Activated B cell treated with CpG ODN at 0.5 μM for 24 hours (primary cell): ENCODE data around the gene COA1. TPM values are rescaled to one million over a fixed set of nuclear protein-coding genes. Genes with fewer than 3 reads are reported as not detected.

Experiments used
- ATAC-seq: fragments of 200-7000 bp; cut with Tn5 transposase; one replicate; pipeline ENCODE4 v1.10.0; 2021; ENCODE audit warnings: low read depth, mild to moderate bottlenecking, moderate library complexity
- CTCF ChIA-PET: fragments of 350-600 bp; sonication (Branson Sonifier 250); formaldehyde crosslinking; loops from one replicate; lab custom pipeline; 2021; ENCODE audit warnings: antibody characterized with exemption; lab: Charles Lee
- POLR2A ChIA-PET: fragments of 350-600 bp; sonication (Branson Sonifier 250); formaldehyde crosslinking; loops from one replicate; lab custom pipeline; 2021; ENCODE audit warnings: antibody characterized with exemption; lab: Charles Lee
- DNase-seq: peaks from one replicate; pipeline ENCODE4 v3.0.0; 2022
- H3K27ac Mint-ChIP-seq: one replicate; pipeline ENCODE4 v1.8.0; 2020; ENCODE audit warnings: mixed read lengths
- H3K27me3 Mint-ChIP-seq: one replicate; pipeline ENCODE4 v1.8.0; 2021; ENCODE audit warnings: mixed read lengths
- H3K36me3 Mint-ChIP-seq: one replicate; pipeline ENCODE4 v1.8.0; 2021; ENCODE audit warnings: low read depth, mixed read lengths
- H3K4me1 Mint-ChIP-seq: one replicate; pipeline ENCODE4 v1.8.0; 2021; ENCODE audit warnings: mixed read lengths
- H3K4me3 Mint-ChIP-seq: one replicate; pipeline ENCODE4 v1.8.0; 2020; ENCODE audit warnings: mild to moderate bottlenecking, mixed read lengths
- H3K9me3 Mint-ChIP-seq: one replicate; pipeline ENCODE4 v1.8.0; 2020; ENCODE audit warnings: mixed read lengths
- CTCF ChIP-seq: fragments of 200-600 bp; IDR thresholded peaks from one replicate; pipeline ENCODE4 v1.8.0; 2022; ENCODE audit warnings: antibody characterized with exemption, mild to moderate bottlenecking
- intact Hi-C: fragments of 100-400 bp; cut with micrococcal nuclease; formaldehyde crosslinking; loops from one replicate; pipeline ENCODE4 v1.15.1; 2024
- total RNA-seq: library from RNA; stranded (reverse); gene quantifications from 2 replicates; pipeline ENCODE4 v1.2.3, GENCODE V29; 2022

COA1 gene
- total RNA-seq, 1 donor from 2014 or later, result 56.9 TPM

GRCh38 chr7:43615558-43616145, 113.7 kb downstream of the COA1 start:
- CTCF ChIA-PET, result interaction anchor here (8.7 kb wide), 1 partner anchor 33 kb away, joined by 40 read pairs; the partner anchor contains the start of gene STK17A
- no peak for TF ChIP-seq CTCF
- intact Hi-C loops, result loop anchor here (1.0 kb wide), 1 partner anchor 10 kb away; no protein-coding TSS in a partner anchor
- Mint-ChIP-seq H3K4me3 (peak overlapping the region; percentile 3), H3K9me3 (no peaks in the 10 kb centered on the region), H3K4me1 (peaks cover 43% of the 10 kb centered on the region), H3K27me3 (no peaks in the 10 kb centered on the region), H3K27ac (peak overlapping the region; percentile 74), H3K36me3 (peaks cover 54% of the 10 kb centered on the region)
- ATAC-seq (no peak), DNase-seq (no peak)
- POLR2A ChIA-PET, result interaction anchor here (1.2 to 1.8 kb wide), 2 partner anchors 29 to 33 kb away, joined by 3 to 4 read pairs; no protein-coding TSS in a partner anchor

- ATAC-seq (peak; percentile 58), DNase-seq (no peak)
- Mint-ChIP-seq H3K4me1 (peaks cover 60% of the 10 kb centered on the region), H3K9me3 (no peaks in the 10 kb centered on the region), H3K4me3 (peak overlapping the region; percentile 49), H3K27me3 (no peaks in the 10 kb centered on the region), H3K27ac (peak overlapping the region; percentile 86), H3K36me3 (peaks cover 76% of the 10 kb centered on the region)
- intact Hi-C loops, result loop anchor here (1.0 to 5.0 kb wide), 3 partner anchors 8 to 34 kb away; no protein-coding TSS in a partner anchor
- ChIA-PET POLR2A (interaction anchor here (1.1 to 3.8 kb wide), 4 partner anchors 26 to 87 kb away, joined by 6 to 26 read pairs (median 8); partner anchors contain the start of gene STK17A), CTCF (interaction anchor here (0.8 to 8.7 kb wide), 3 partner anchors 20 to 87 kb away, joined by 3 to 40 read pairs (median 16); partner anchors contain the start of gene STK17A)
- TF ChIP-seq CTCF, result no peak
Measured at GRCh38 chr7:43612599-43613589, 116.4 kb downstream of the COA1 start.

GRCh38 chr7:43612128-43612527, 117.2 kb downstream of the COA1 start:
- H3K4me3 Mint-ChIP-seq, result no peak overlapping the region
- H3K9me3 Mint-ChIP-seq, result no peaks in the 10 kb centered on the region
- peak overlapping the region; percentile 86 for H3K27ac Mint-ChIP-seq
- ChIA-PET CTCF (interaction anchor here (0.8 to 8.7 kb wide), 3 partner anchors 21 to 88 kb away, joined by 3 to 40 read pairs (median 16); partner anchors contain the start of gene STK17A), POLR2A (interaction anchor here (2.0 to 3.8 kb wide), 3 partner anchors 25 to 37 kb away, joined by 6 to 26 read pairs (median 9); partner anchors contain the start of gene STK17A)
- TF ChIP-seq CTCF, result no peak
- peaks cover 60% of the 10 kb centered on the region for H3K4me1 Mint-ChIP-seq
- no peaks in the 10 kb centered on the region for H3K27me3 Mint-ChIP-seq
- H3K36me3 Mint-ChIP-seq, result peaks cover 78% of the 10 kb centered on the region
- DNase-seq, result no peak
- ATAC-seq, result no peak
- intact Hi-C loops, result loop anchor here (2.0 to 5.0 kb wide), 2 partner anchors 17 to 35 kb away; no protein-coding TSS in a partner anchor

- DNase-seq (no peak), ATAC-seq (no peak)
- Mint-ChIP-seq H3K36me3 (peaks cover 73% of the 10 kb centered on the region), H3K9me3 (no peaks in the 10 kb centered on the region), H3K4me3 (no peak overlapping the region), H3K4me1 (peaks cover 69% of the 10 kb centered on the region), H3K27ac (peak overlapping the region; percentile 68), H3K27me3 (no peaks in the 10 kb centered on the region)
- intact Hi-C loops, result no loop called here
- POLR2A ChIA-PET, result interaction anchor here (0.7 to 1.1 kb wide), 2 partner anchors 14 to 26 kb away, joined by 4 read pairs; partner anchors contain the start of gene STK17A
- no peak for TF ChIP-seq CTCF
- CTCF ChIA-PET, result interaction anchor here (2.3 kb wide), 1 partner anchor 26 kb away, joined by 11 read pairs; the partner anchor contains the start of gene STK17A
Measured at GRCh38 chr7:43609097-43609496, 120.2 kb downstream of the COA1 start.
